Astrocyte of the hippocampus (primary cell): Measurements from ENCODE around the gene IGF1R.
A peak's percentile ranks its signal among the peaks of the same experiment; 100 is the strongest.

ENCODE experiments used
- DNase-seq: peaks from one replicate; pipeline ENCODE4 v3.0.0; 2011; ENCODE audit warnings: low read depth, low spot score

IGF1R gene

GRCh38 chr15:98939311-98940080 lies 291.2 kb downstream of the IGF1R start:
- no peak for DNase-seq

- DNase-seq = no peak
Observed at GRCh38 chr15:98941595-98942255, 293.4 kb downstream of the IGF1R start.

GRCh38 chr15:98942431-98942830 lies 294.1 kb downstream of the IGF1R start:
- DNase-seq = no peak

- DNase-seq = peak; percentile 59
Observed at GRCh38 chr15:98943051-98943508, 294.7 kb downstream of the IGF1R start.

- DNase-seq = peak; percentile 61
Observed at GRCh38 chr15:98943601-98944151, 295.3 kb downstream of the IGF1R start.

GRCh38 chr15:98946301-98947255 lies 298.2 kb downstream of the IGF1R start:
- DNase-seq = no peak

GRCh38 chr15:98948456-98948855 lies 300.1 kb downstream of the IGF1R start:
- no peak for DNase-seq

- DNase-seq = no peak
Observed at GRCh38 chr15:98948941-98949340, 300.6 kb downstream of the IGF1R start.

GRCh38 chr15:98949624-98950023 lies 301.3 kb downstream of the IGF1R start:
- DNase-seq = no peak

GRCh38 chr15:98950248-98950647 lies 301.9 kb downstream of the IGF1R start:
- DNase-seq = no peak

- no peak for DNase-seq
Observed at GRCh38 chr15:98951004-98951403, 302.7 kb downstream of the IGF1R start.

- DNase-seq = no peak
Observed at GRCh38 chr15:98951493-98952320, 303.4 kb downstream of the IGF1R start.

GRCh38 chr15:98952381-98952803 lies 304.1 kb downstream of the IGF1R start:
- peak; percentile 43 for DNase-seq

GRCh38 chr15:98953000-98953787 lies 304.9 kb downstream of the IGF1R start:
- no peak for DNase-seq

GRCh38 chr15:98953968-98954367 lies 305.6 kb downstream of the IGF1R start:
- DNase-seq = peak; percentile 47

- DNase-seq = peak; percentile 97
Observed at GRCh38 chr15:98954411-98954810, 306.1 kb downstream of the IGF1R start.

- DNase-seq = no peak
Observed at GRCh38 chr15:98955331-98955730, 307.0 kb downstream of the IGF1R start.

- DNase-seq = no peak
Observed at GRCh38 chr15:98955961-98956723, 307.8 kb downstream of the IGF1R start.
